Muscle of leg (tissue), 11 donors: Measurements from ENCODE around the gene KPNB1. TPM values are rescaled to one million over a fixed set of nuclear protein-coding genes. Genes with fewer than 3 reads are reported as not detected.

Source experiments
- DNase-seq: peaks from one replicate; pipeline ENCODE4 v3.0.0; 2013
- H3K27ac ChIP-seq: one replicate; pipeline ENCODE4 v1.5.1; 2013; ENCODE audit warnings: mild to moderate bottlenecking, low read length, control low read depth
- H3K27me3 ChIP-seq: one replicate; pipeline ENCODE4 v1.6.1; 2013; ENCODE audit warnings: low read length; ENCODE audit not compliant: control insufficient read depth, insufficient read depth
- H3K36me3 ChIP-seq: one replicate; pipeline ENCODE4 v1.6.1; 2013; ENCODE audit warnings: low read length; ENCODE audit not compliant: control insufficient read depth, insufficient read depth
- H3K4me1 ChIP-seq: one replicate; pipeline ENCODE4 v1.6.1; 2013; ENCODE audit warnings: low read length; ENCODE audit not compliant: control insufficient read depth, insufficient read depth
- H3K4me3 ChIP-seq: one replicate; pipeline ENCODE4 v1.5.1; 2013; ENCODE audit warnings: low read length, control low read depth
- H3K9me3 ChIP-seq: replicated peaks from 2 replicates; pipeline ENCODE4 v1.6.1; 2013; ENCODE audit warnings: low read depth, low read length; ENCODE audit not compliant: control insufficient read depth
- WGBS: methylation state at CpG from one replicate; pipeline ENCODE4 v1.1.5; 2013; ENCODE audit warnings: missing lambda C conversion rate; ENCODE audit not compliant: insufficient coverage; 5-methylcytosine and 5-hydroxymethylcytosine counted together
- polyA plus RNA-seq, 8 donors: library from polyadenylated mRNA; unstranded; fragments of 120-200 nt; gene quantifications; one replicate each; pipeline versions ENCODE4 v1.2.1 to v1.2.3, GENCODE V29; 2013; ENCODE audit warnings: inconsistent platforms in 1 of 8, low replicate concordance in 1 of 8; ENCODE audit not compliant: insufficient read length in 8 of 8, insufficient read depth in 1 of 8
- total RNA-seq: library from RNA; stranded (reverse); fragments of 120-200 nt; gene quantifications from one replicate; pipeline ENCODE4 v1.2.4, GENCODE V29; 2013

KPNB1 gene
- total and polyA plus RNA-seq, 9 donors: 124 to 184 (median 157) TPM

GRCh38 chr17:47703191-47703591 lies 53.5 kb downstream of the KPNB1 start:
- Histone ChIP-seq H3K4me1 (peaks cover 50% of the 10 kb centered on the region), H3K9me3 (no peaks in the 10 kb centered on the region), H3K27ac (no peak overlapping the region), H3K36me3 (peaks cover 48% of the 10 kb centered on the region), H3K4me3 (no peak overlapping the region), H3K27me3 (no peaks in the 10 kb centered on the region)
- WGBS: 76% methylated on average over 5 of the region's 15 CpGs
- DNase-seq: no peak

GRCh38 chr17:47703671-47704070 lies 54.0 kb downstream of the KPNB1 start:
- no peak for DNase-seq
- Histone ChIP-seq H3K36me3 (peaks cover 45% of the 10 kb centered on the region), H3K4me3 (no peak overlapping the region), H3K27ac (no peak overlapping the region), H3K27me3 (no peaks in the 10 kb centered on the region), H3K9me3 (no peaks in the 10 kb centered on the region), H3K4me1 (peaks cover 53% of the 10 kb centered on the region)
- WGBS: 90% methylated on average over 2 of the region's 5 CpGs

GRCh38 chr17:47704116-47704515 lies 54.4 kb downstream of the KPNB1 start:
- H3K27ac ChIP-seq: no peak overlapping the region
- H3K4me1 ChIP-seq: peaks cover 53% of the 10 kb centered on the region
- no peak for DNase-seq
- no peak overlapping the region for H3K4me3 ChIP-seq
- H3K27me3 ChIP-seq: no peaks in the 10 kb centered on the region
- H3K36me3 ChIP-seq: peaks cover 42% of the 10 kb centered on the region
- H3K9me3 ChIP-seq: no peaks in the 10 kb centered on the region
- 50% methylated on average over 2 of the region's 14 CpGs for WGBS

- Histone ChIP-seq H3K4me1 (peaks cover 53% of the 10 kb centered on the region), H3K27me3 (no peaks in the 10 kb centered on the region), H3K27ac (no peak overlapping the region), H3K36me3 (peaks cover 39% of the 10 kb centered on the region), H3K4me3 (no peak overlapping the region), H3K9me3 (no peaks in the 10 kb centered on the region)
- no peak for DNase-seq
- WGBS: 69% methylated on average over 3 of the region's 6 CpGs
Measured at GRCh38 chr17:47704736-47705135, 55.0 kb downstream of the KPNB1 start.

- H3K27ac ChIP-seq: no peak overlapping the region
- 75% methylated on average over 8 of the region's 12 CpGs for WGBS
- H3K4me1 ChIP-seq: peaks cover 53% of the 10 kb centered on the region
- no peaks in the 10 kb centered on the region for H3K27me3 ChIP-seq
- no peaks in the 10 kb centered on the region for H3K9me3 ChIP-seq
- DNase-seq: no peak
- H3K4me3 ChIP-seq: no peak overlapping the region
- peaks cover 42% of the 10 kb centered on the region for H3K36me3 ChIP-seq
Measured at GRCh38 chr17:47705536-47706530, 56.1 kb downstream of the KPNB1 start.

GRCh38 chr17:47707056-47707804 lies 57.5 kb downstream of the KPNB1 start:
- Histone ChIP-seq H3K9me3 (no peaks in the 10 kb centered on the region), H3K4me3 (no peak overlapping the region), H3K4me1 (peaks cover 46% of the 10 kb centered on the region), H3K36me3 (peaks cover 39% of the 10 kb centered on the region), H3K27ac (peak overlapping the region; percentile 76), H3K27me3 (no peaks in the 10 kb centered on the region)
- DNase-seq: peak; percentile 68
- WGBS: 14% methylated on average over 1 of the region's 4 CpGs

- Histone ChIP-seq H3K36me3 (peaks cover 39% of the 10 kb centered on the region), H3K27me3 (no peaks in the 10 kb centered on the region), H3K9me3 (no peaks in the 10 kb centered on the region), H3K4me3 (no peak overlapping the region), H3K4me1 (peaks cover 46% of the 10 kb centered on the region), H3K27ac (peak overlapping the region; percentile 67)
- WGBS: 70% methylated on average over 2 of the region's 3 CpGs
- DNase-seq: no peak
Measured at GRCh38 chr17:47707884-47708283, 58.2 kb downstream of the KPNB1 start.

GRCh38 chr17:47708312-47708863 lies 58.7 kb downstream of the KPNB1 start:
- WGBS: 40% methylated on average over 17 of the region's 31 CpGs
- peaks cover 37% of the 10 kb centered on the region for H3K36me3 ChIP-seq
- H3K27ac ChIP-seq: peak overlapping the region; percentile 47
- peak overlapping the region; percentile 22 for H3K4me3 ChIP-seq
- peaks cover 48% of the 10 kb centered on the region for H3K4me1 ChIP-seq
- H3K27me3 ChIP-seq: peaks cover 5% of the 10 kb centered on the region
- no peaks in the 10 kb centered on the region for H3K9me3 ChIP-seq
- no peak for DNase-seq

GRCh38 chr17:47708864-47709541 lies 59.3 kb downstream of the KPNB1 start:
- H3K36me3 ChIP-seq: peaks cover 31% of the 10 kb centered on the region
- H3K4me3 ChIP-seq: no peak overlapping the region
- no peaks in the 10 kb centered on the region for H3K9me3 ChIP-seq
- peaks cover 9% of the 10 kb centered on the region for H3K27me3 ChIP-seq
- DNase-seq: peak; percentile 60
- WGBS: 44% methylated on average over 89 of the region's 89 CpGs
- H3K27ac ChIP-seq: no peak overlapping the region
- peaks cover 48% of the 10 kb centered on the region for H3K4me1 ChIP-seq
